GM19351 (cell line): ENCODE results near the gene SERGEF.

Experiments used
- ATAC-seq: cut with Tn5 transposase; IDR thresholded peaks from one replicate; pipeline ENCODE4 v1.9.1; 2021; ENCODE audit warnings: mild to moderate bottlenecking, moderate library complexity; ENCODE audit not compliant: unreplicated experiment

Gene SERGEF

DNA sequence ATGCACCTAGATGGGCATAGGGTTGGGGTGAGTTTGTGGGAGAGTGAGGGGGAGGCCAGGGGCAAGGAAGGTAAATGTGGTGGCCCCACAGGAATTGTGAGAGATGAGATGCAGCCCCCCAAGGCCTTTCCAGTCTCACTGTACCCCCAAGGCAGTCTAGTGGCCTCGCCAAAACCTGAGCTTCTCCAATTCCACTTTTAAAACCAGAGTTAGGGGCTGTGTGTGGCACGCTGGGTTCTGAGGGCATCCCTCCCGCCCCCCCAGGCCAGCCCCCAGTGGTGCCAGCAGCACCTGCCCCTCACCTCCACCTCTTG, 237.9 kb downstream of the SERGEF start:
- ATAC-seq = no peak

DNA sequence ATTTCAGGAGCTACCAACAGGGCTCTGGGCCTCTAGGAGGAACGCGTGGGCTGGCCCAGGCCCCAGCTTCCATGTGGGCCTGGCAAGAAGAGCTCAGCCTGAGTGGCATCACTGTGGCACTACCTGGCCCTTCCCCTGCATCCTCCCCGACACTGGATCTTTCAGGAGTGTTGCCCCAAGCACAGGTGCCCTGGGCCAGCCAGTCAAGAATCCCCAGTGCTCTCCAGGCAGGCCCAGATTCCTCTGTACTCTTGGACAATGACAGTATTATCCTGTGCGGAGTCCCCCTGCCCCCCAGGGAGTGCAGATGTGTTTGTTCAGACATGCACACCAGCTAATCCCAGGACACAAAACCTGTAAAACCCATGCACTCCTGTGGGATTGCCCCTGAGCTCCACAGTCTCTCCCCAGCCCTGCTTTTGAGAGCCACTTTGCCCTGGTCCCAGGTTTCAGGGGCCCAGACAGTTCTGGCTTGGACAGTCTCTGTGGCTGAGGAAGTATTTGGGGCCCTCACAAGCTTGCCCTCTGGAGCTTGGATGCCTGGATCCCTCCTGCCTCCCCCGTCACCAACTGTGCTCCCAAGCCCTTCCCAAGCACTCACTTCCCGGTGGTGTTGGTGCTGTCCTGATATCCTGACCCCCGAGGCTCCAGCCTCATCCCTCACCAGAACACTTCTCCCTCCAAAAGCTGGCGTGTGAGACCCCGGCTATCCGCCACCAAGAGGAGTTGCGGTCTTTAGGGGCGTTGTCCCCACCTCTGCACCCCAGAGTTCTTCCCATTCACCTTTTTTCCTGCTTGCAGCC, 238.4 kb downstream of the SERGEF start:
- ATAC-seq = no peak

DNA sequence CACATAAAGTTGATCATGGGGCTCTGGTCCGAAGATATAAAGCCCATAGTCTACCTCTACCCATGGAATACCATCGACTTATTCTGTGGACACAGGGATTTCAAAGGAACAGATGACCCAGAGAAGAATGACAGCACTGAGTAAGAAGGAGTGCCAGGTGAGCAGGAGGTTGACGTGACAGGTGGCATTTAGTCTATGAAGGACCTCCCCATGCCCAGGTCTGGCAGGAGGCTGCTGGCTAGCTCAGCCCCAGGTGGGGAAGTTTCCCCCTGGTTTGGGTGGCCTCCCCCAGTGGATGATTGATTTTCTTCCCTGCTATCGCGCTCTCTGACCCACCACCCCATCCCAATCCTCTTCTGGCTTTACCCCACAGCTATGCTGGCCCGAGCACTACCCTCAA, 239.2 kb downstream of the SERGEF start:
- ATAC-seq = no peak

DNA sequence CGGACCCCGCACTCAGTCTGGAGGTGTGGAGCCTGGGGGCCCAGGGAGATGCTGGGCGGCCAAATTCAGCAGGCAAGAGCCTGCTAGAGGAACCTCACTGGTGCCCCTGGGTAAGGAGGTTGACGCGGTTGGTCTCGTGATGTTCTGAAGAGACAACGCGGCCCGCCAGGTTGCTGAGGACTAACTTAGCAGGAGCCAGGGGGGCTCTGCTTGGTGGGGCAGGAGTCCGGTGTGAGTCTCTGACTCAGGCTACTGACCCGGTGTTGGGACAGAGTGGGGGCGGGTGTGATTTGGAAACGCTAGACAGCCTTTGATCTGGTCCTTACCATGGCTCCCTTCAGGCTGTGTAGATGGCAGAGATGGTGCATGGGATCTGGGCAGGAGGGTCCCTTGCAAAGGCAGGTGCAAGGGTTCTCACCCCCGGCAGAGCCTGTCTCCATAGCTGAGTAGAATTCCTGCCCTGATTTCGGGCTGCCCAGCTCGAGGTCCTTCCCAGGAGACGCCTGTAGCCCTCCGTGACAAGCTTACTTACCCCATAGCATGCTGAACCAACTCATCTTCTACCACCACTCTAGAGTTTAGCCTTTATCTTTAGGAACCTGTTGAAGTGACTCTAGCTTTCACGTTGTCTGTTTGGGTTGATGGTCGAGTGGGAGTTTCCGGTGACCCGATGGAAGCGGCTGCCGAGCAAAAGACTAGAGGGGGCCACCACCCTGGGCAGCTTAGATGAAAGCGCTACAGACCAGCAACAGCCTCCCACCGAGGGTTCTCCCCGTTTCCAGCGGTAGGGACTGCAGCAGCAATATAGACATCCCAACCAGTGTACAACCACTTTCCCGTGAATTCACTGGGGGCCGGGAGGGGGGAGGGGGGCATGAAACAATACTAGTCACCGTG, 239.9 kb downstream of the SERGEF start:
- ATAC-seq = no peak

DNA sequence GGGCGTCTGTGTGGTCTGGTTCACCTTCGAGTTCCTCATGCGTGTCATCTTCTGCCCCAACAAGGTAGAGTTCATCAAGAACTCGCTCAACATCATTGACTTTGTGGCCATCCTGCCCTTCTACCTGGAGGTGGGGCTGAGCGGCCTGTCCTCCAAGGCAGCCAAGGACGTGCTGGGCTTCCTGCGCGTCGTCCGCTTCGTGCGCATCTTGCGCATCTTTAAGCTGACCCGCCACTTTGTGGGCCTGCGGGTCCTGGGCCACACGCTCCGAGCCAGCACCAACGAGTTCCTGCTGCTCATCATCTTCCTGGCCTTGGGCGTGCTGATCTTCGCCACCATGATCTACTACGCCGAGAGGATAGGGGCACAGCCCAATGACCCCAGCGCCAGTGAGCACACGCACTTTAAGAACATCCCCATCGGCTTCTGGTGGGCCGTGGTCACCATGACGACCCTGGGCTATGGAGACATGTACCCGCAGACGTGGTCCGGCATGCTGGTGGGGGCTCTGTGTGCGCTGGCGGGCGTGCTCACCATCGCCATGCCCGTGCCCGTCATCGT, 240.9 kb downstream of the SERGEF start:
- ATAC-seq = no peak

DNA sequence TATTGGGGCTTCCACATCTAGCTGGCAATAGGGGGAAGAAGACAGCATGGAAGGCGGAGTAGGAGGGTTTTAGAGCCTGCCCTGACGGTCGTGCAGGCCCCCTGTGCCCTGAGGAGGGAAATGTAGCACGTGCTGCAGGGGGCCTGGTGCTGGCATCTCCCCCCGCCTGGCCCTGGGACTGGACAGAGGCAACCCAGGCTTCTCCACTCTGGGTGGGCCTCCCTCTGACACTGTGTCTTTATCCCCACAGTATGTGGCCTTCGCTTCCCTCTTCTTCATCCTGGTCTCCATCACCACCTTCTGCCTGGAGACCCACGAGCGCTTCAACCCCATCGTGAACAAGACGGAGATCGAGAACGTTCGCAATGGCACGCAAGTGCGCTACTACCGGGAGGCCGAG, 241.4 kb downstream of the SERGEF start:
- ATAC-seq = no peak

DNA sequence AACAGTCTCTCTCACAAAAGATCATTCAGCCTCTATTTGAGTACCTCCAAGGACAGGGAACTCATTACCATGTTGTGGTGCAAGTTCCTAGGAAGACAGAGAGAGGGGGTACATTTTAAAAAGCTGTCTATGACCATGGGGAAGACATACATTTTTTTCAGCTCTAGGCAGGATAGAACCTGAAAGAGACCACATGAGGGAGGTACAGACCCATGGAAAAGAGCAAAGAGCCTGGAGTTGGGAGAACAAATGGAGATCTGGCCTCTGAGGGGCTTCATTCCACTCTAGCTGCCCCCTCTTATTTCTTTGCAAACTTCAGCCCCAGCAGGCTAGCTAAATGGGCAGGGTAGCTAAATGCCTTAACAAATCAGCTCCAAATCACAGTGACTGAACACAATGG, 241.9 kb downstream of the SERGEF start:
- ATAC-seq = no peak

DNA sequence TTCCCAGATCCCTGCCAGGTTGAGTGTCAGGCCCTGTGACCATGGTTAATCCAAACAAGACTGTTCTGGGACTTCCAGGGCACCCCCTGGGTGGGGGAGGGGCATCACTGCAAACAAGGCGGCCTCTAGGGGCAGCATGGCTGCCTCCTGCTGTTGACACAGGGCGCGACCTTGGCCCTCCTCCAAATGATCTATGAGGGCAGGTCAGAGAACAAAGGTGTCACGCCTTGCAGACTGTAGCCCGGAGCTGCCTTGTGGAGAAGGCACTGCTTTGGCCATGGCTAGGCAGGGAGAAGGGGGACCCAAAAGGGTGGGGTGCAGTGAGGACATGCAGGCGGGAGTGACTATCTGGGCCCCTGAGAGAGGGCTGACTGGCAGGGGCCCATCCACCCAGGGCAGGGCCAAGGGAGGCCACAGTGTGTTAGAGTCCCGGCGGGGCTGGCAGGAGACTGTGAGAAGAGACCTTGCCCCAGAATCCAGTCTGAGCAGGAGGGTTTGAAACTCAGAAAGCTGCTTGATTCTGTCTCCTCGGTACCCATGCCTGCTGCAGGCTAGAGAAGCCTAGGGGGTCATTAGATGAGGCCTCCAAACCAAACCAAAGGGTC, 242.7 kb downstream of the SERGEF start:
- no peak for ATAC-seq

DNA sequence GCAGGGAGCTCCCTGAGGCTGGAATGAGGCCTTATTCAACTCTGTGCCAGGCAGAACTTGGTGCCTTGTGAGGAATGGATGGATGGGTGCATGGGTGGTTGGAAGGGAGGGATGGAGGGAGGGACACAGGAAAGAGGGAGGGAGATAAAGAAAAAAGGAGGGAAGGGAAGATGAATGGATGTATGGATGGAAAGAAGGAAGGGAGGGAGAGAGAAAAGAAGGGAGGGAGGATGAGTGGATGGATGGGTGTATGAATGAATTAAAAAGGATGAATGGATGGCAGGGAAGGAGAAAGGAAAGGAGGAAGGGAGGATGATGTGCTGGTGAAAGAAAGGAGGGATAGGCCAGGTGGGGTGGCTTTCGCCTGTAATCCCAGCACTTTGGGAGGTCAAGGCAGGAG, 243.6 kb downstream of the SERGEF start:
- no peak for ATAC-seq

DNA sequence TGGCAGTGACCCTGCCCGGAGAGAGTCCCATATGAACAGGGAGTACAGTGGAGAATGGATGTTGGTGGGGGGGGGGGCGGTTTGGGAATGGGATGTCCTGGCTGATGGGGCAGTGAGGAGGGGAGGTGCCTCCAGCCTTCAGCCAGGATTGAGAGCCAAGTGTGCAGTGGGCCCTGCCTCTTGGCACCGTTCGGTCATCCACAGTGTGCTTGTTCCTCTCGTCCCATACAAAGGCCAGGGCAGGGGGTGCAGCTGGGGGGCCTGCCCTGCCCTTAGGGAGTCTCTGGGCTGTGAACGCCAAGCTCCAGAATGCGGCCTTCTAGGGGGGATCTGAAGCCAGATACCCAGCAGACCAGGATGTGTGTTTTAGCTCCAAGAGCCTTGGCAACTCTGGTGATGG, 244.3 kb downstream of the SERGEF start:
- no peak for ATAC-seq

DNA sequence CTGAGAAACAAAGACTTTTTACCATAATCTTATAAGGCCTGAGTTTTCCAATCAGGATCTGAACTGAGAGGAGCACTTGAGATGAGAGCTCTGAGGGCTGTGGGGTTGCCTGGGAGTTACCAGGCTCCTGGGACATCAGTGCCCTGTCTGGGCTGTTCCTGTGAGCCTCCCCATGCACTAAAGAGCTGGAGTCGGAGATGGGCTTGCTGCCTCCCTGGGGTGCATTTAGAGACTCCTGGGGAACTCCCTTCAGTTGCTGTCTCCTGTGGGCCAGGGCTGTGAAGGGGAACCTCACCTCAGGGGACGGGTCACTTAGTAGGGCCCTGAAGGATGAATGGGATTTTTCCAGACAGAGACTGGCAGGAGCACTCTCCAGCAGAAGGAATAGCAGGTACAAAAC, 244.9 kb downstream of the SERGEF start:
- no peak for ATAC-seq

DNA sequence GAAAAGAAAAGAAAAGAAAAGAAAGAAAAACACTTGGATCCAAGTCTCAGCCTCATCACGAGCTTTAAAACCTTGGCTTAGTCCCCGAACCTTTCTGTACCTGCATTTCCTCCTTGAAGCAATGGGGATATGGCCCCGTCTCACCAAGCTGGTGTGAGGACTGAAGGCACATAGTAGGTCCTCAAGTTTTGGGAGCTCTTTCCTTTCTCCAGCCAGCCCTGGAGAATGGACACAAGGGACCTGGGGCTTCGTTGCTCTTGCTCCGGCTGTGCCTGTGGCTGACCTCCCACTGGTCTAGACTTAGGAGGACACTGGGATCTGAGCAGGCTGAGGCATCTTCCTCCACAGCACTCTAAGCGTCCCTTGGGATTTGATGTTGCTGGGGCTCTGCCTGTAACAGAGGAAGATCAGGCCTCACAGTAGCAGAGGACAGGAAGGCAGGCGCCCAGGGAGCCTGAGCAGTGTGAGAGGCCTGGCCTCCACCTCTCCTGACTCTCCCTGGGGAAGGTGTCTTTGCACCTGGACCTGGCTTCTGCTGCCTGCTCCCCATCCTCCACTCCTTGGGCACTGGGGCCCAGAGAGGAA, 245.5 kb downstream of the SERGEF start:
- ATAC-seq = no peak

DNA sequence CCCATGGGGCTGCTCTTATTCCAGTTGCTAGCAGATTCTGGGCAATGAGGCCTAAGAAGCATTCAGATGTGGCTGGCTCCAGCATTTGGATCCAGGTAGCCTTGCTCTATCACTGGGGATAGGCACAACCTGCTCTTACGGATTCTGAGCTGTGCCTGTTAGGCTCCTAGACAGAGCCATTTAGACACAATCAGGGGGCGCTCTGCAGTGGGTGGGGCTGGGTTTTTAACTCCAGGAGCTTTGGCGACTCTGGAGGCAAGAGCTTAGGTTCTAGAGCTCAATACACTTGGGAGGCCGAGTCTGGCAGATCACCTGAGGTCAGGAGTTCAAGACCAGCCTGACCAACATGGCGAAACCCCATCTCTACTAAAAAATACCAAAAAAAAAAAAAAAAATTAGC, 246.3 kb downstream of the SERGEF start:
- no peak for ATAC-seq

DNA sequence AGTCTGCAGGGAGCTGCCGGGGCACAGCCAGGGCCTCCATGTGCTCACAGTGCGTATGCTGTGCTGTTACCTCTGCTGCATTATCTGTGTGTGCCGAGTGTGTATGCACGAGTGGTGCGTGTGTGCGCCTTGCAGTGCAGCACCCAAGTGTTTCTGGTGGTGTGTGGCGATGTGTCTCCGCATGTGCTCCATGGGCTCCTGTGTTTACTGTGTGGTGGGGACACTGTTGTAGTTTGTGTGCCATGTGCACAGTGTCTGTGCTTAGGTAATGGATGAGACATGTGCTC, 246.8 kb downstream of the SERGEF start:
- ATAC-seq = no peak

DNA sequence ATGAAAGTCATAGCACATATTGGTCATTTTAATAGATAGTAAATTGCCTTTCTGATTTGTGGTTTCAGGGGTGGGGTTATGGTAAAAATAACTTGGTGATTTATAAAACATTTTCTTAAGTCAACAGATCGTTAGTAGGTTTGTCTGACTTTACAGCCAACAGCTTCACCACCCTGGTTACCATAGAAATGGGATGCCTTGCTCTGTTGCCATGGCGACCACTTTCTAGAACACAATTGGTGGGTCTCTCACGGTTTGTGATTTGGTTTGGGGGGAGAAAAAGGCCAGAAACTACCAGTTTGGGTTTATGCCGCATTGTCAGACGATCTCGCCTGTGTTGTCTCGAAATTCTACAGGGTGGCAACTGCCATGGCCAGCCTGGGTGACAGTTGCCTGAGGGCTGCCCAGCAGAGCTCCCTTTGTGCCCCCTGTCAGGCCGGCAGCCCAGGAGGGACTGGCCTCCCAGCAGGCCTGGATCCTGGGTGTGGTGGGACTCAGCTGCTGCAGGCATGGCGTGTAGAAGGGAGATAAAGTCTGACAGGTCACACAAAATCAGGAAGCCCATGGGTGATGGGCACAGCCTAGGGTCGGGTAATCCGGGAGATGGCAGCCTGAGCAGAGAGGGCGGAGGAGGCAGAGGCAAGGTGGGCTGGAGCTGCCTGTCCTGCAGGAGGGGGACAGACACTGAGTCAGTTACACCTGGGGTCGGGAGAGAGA, 247.3 kb downstream of the SERGEF start:
- no peak for ATAC-seq

DNA sequence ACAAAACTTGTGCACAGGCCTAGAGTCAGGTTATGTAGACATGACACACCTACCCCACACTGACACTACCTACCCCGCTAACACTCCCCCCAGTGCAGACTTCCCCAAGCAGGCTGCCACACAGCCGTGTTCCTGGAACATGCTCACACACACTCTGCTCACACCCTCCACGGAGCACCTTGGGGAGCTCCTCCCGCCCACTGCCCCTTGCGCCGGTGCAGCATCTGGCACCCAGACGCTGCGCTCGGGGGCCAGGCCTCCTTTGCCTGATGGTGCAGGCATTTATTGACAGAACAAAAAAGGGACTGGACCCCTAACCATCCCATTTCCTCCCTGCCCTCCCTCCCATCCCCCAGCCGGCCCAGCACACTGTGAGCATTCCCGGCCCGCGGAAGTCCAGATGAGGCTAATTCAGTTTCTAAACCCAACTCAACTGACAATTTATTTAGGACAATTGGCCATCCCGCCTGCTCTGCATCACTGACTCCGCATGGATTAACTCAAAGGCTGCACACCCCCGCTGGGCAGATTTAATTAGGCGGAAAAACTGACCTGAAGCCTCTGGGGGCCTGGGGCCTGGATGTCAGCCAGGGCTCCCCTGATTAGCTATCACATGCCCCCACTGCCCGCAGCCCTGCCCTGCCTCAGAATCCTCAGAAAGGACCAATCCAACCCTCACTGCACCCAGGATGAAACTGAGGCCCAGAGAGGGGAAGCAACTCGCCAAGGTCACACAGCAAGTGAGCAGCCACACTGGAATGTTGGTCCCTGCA, 248.2 kb downstream of the SERGEF start:
- ATAC-seq = no peak

DNA sequence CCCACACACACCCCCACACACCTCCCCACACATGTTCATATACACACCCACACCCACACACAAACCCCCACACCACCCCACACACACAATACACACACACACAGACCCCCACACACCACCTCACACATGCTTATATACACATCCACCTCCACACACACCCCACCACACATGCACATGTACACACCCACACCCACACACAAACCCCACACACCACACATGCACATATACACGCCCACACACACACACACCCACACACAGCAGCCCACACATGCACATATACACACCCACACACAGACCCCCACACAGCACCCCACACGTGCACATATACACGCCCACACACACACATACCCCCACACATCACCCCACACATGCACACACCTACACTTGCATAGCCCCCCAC, 249.1 kb downstream of the SERGEF start:
- ATAC-seq = no peak

DNA sequence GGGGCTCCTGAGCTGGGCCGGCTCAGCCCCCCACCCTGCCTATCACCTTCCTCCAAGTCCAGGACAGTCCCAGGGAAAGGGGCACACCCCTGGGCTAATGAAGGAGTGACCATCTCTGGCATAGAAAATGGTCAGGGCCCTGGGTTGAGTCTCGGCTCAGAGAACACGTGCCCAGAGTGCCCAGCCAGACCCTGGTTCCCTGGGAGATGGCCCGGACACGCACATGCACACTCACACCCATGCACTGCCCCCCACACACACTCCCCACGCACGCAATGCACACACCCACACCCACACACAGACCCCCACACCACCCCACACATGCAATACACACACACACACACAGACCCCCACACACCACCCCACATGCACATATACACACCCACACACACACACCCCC, 249.6 kb downstream of the SERGEF start:
- no peak for ATAC-seq

DNA sequence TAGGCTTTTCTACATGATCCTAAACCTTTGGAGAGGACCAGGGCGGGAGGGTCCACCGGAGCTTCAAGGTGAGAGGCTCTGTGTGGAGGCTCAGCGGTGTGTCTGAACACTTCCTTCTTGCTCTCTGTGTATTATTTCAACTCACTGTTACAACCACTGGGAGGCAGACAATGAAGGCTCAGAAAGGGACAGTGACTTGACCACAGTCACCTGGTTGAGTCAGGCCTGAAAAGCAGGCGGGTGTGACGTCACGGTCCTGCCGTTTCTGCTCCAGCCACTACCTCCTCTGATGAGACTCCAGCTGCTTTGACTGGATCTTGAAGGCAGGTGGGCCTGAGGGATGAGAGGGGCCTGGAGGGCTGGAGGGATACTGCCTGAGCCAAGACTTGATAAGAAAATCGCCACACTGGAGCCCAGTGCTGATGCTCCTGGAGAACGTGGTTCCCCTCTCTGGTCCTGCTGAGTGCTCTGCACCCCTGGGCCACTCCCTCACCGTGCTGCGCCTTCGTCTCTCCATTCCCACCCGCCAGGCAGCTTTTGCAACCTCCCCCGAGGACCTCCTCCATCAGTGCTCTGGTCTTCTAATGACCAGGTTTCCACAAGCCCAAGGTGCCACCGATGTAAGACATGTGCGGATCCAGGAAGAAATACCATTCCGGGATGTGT, 250.4 kb downstream of the SERGEF start:
- peak; percentile 88 for ATAC-seq
